Body of pancreas (tissue), 4 donors: ENCODE results near the gene EIF3B. TPM values are rescaled to one million over a fixed set of nuclear protein-coding genes. Genes with fewer than 3 reads are reported as not detected.

ENCODE experiments used
- ATAC-seq: fragments of 150-250 bp; one replicate; pipeline ENCODE4 v1.9.1; 2016
- DNase-seq, 4 donors: peaks; one replicate each; pipeline ENCODE4 v3.0.0-alpha.2; 2019
- H3K27ac ChIP-seq, 4 donors: fragments of 200-600 bp; sonication (generic); 1 replicate in 3 of 4; 2 replicates in 1 of 4; pipeline versions ENCODE4 v1.5.1 to v1.6.1; 2016 to 2019; ENCODE audit warnings: mild to moderate bottlenecking in 1 of 4, mixed read lengths in 1 of 4, moderate library complexity in 1 of 4
- H3K27me3 ChIP-seq, 2 donors: fragments of 200-600 bp; sonication (generic); one replicate each; pipeline ENCODE4 v1.6.0; 2016; ENCODE audit warnings: mild to moderate bottlenecking in 1 of 2
- H3K36me3 ChIP-seq, 2 donors: fragments of 200-600 bp; sonication (generic); replicated peaks in 1 of 2; 2 replicates each; pipeline ENCODE4 v1.5.1; 2016; ENCODE audit warnings: low read depth in 2 of 2; ENCODE audit not compliant: insufficient read depth in 1 of 2
- H3K4me1 ChIP-seq: fragments of 200-600 bp; sonication (generic); one replicate; pipeline ENCODE4 v1.6.0; 2016
- H3K4me3 ChIP-seq, 2 donors: fragments of 200-600 bp; sonication (generic); 1 replicate in 1 of 2; 2 replicates in 1 of 2; pipeline ENCODE4 v1.5.1; 2016 to 2019
- H3K9me3 ChIP-seq, 3 donors: fragments of 200-600 bp; sonication (generic); 1 replicate in 2 of 3; 2 replicates in 1 of 3; pipeline ENCODE4 v1.5.1; 2016
- POLR2A ChIP-seq, 3 donors: fragments of 450-650 bp; IDR thresholded peaks; one replicate each; pipeline ENCODE4 v1.6.1; 2016; ENCODE audit warnings: antibody characterized with exemption in 3 of 3, mild to moderate bottlenecking in 2 of 3
- WGBS, 2 donors: methylation state at CpG; one replicate each; pipeline ENCODE4 v1.1.5; 2017; 5-methylcytosine and 5-hydroxymethylcytosine counted together
- intact Hi-C: fragments of 100-400 bp; cut with DNase I; formaldehyde crosslinking; loops from one replicate; pipeline ENCODE4 v1.15.1; 2023
- total RNA-seq, 2 donors: library from RNA; depleted of rRNA; stranded (reverse); fragments of >200 nt; gene quantifications; one replicate each; pipeline ENCODE4 v1.1.0, GENCODE V29; 2016
- TF ChIP-seq, protein P1 (sequence below), 7 experiments: fragments of 450-650 bp in 4 of 7; fragments of 200-600 bp in 3 of 7; sonication (generic) in 3 of 7; IDR thresholded peaks; one replicate each; pipeline ENCODE4 v1.5.1; 2016 to 2019; ENCODE audit warnings: antibody characterized with exemption in 7 of 7

EIF3B gene
- total RNA-seq, 2 donors from 2014 or later = 87.2 to 232 TPM

DNA sequence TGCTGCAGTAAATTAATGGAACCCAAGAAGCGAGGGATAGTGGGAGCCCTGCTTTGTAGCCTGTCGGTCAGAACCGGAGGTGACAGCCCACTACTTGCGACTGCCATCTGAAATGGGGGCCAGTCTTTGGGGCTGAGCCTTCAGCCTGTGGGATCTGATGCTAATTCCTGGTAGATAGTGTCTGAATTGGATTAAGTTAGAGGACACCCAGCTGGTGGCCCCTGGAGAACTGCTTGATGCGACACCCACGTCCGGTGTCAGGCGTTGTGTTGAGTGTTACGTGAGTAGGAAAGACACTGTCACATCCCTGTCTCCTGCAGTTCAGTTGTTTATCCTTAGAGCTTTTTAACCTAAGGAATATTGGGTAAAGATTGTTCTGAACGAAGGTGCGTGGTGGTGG lies 5.0 kb downstream of the EIF3B start:
- Histone ChIP-seq H3K36me3 (peaks cover 13 to 26% of the 10 kb centered on the region in 2 donors), H3K4me1 (peaks cover 53% of the 10 kb centered on the region), H3K27me3 (no peaks in the 10 kb centered on the region), H3K27ac (no peak overlapping the region), H3K9me3 (no peaks in the 10 kb centered on the region), H3K4me3 (no peak overlapping the region)
- DNase-seq (no peak), ATAC-seq (no peak)
- intact Hi-C loops = no loop called here
- WGBS, 2 donors = 89 to 91% methylated on average over 10 to 11 of the region's 11 CpGs
- no peak for TF ChIP-seq POLR2A (IDR thresholded peaks at IDR 0.05)
- TF ChIP-seq, protein P1, sequence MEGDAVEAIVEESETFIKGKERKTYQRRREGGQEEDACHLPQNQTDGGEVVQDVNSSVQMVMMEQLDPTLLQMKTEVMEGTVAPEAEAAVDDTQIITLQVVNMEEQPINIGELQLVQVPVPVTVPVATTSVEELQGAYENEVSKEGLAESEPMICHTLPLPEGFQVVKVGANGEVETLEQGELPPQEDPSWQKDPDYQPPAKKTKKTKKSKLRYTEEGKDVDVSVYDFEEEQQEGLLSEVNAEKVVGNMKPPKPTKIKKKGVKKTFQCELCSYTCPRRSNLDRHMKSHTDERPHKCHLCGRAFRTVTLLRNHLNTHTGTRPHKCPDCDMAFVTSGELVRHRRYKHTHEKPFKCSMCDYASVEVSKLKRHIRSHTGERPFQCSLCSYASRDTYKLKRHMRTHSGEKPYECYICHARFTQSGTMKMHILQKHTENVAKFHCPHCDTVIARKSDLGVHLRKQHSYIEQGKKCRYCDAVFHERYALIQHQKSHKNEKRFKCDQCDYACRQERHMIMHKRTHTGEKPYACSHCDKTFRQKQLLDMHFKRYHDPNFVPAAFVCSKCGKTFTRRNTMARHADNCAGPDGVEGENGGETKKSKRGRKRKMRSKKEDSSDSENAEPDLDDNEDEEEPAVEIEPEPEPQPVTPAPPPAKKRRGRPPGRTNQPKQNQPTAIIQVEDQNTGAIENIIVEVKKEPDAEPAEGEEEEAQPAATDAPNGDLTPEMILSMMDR (IDR thresholded peaks at IDR 0.05) = no peak

DNA sequence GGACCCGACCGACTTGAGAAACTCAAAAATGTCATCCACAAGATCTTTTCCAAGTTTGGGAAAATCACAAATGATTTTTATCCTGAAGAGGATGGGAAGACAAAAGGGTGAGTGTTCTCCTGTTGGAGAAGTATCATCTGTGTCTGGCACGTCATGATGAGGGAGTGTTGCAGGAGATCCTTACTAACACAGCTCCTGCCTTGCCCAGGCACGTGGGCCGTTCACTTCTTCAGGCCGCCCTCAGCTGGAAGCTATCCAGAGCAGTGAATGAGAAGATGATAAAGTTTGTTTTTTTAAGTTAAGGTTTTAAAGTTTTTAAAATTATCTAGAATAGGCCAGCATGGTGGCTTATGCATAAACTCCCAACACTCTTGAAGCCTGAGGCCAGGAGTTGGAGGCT lies 6.2 kb downstream of the EIF3B start:
- WGBS, 2 donors = 40 to 41% methylated on average over 6 of the region's 6 CpGs
- intact Hi-C loops = no loop called here
- H3K27ac ChIP-seq = no peak overlapping the region
- H3K36me3 ChIP-seq = peaks cover 13 to 34% of the 10 kb centered on the region in 2 donors
- H3K9me3 ChIP-seq = no peaks in the 10 kb centered on the region
- no peak for DNase-seq
- TF ChIP-seq, protein P1 (IDR thresholded peaks at IDR 0.05) = no peak
- no peak for TF ChIP-seq POLR2A (IDR thresholded peaks at IDR 0.05)
- no peak overlapping the region for H3K4me3 ChIP-seq
- no peak for ATAC-seq
- peaks cover 51% of the 10 kb centered on the region for H3K4me1 ChIP-seq
- H3K27me3 ChIP-seq = no peaks in the 10 kb centered on the region

DNA sequence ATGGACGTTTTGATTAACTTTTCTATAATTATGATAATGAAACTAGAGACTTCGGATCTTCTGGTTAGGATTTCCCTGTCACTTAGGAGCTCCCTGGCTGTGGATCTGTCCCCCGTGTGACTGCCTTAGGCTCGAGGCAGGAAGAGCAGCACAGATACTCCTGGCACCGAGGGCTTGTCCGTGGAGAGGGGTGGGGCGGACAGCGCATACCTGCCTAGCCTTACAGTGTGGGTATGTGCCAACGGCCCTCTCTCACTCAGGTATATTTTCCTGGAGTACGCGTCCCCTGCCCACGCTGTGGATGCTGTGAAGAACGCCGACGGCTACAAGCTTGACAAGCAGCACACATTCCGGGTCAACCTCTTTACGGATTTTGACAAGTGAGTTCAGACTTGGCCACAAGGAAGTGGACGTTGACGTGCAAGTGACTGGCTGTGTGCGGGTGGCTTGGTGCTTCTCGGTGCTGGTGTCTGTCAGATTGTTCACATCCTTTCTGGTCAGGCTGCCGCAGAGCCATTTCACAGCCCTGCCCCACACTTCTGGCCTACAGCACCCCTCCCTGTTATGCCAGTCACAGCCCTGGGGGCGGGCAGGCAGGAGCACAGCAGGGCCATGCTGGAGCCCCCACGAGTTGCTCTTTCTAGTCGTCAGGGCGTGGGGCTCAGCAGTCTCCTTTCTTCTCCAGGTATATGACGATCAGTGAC lies 7.9 kb downstream of the EIF3B start:
- intact Hi-C loops = no loop called here
- no peak for TF ChIP-seq POLR2A (IDR thresholded peaks at IDR 0.05)
- TF ChIP-seq, protein P1 (IDR thresholded peaks at IDR 0.05) = no peak
- peaks cover 19 to 49% of the 10 kb centered on the region in 2 donors for H3K36me3 ChIP-seq
- DNase-seq = no peak
- ATAC-seq = no peak
- 86 to 92% methylated on average over 20 to 22 of the region's 27 CpGs for WGBS, 2 donors
- H3K27ac ChIP-seq = no peak overlapping the region
- peaks cover 33% of the 10 kb centered on the region for H3K4me1 ChIP-seq
- no peak overlapping the region for H3K4me3 ChIP-seq
- no peaks in the 10 kb centered on the region for H3K27me3 ChIP-seq
- H3K9me3 ChIP-seq = no peaks in the 10 kb centered on the region

DNA sequence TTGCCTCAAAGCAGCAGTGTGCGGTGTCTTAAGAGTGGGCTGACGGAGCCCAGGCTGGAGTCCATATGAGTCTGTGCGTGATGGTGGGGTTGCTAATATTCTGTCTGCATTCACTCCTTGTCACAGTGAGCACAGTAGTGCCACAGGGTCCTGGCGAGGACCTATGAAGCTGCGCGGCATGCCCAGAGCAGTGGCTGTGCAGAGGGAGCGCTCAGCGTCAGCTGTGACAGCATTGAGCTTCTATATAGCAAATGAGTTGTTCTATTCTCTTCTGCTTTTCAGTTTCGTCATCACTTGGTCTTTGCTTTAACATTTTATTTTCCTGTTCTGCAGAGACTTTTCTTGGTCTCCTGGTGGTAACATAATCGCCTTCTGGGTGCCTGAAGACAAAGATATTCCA lies 14.5 kb downstream of the EIF3B start:
- no peak for ATAC-seq
- Histone ChIP-seq H3K9me3 (no peaks in the 10 kb centered on the region), H3K4me1 (peaks cover 10% of the 10 kb centered on the region), H3K27ac (no peak overlapping the region), H3K27me3 (no peaks in the 10 kb centered on the region), H3K4me3 (no peak overlapping the region), H3K36me3 (peaks cover 7 to 81% of the 10 kb centered on the region in 2 donors)
- DNase-seq = no peak
- WGBS, 2 donors = 95 to 96% methylated on average over 10 of the region's 10 CpGs
- TF ChIP-seq, protein P1 (IDR thresholded peaks at IDR 0.05) = no peak
- TF ChIP-seq POLR2A (IDR thresholded peaks at IDR 0.05) = no peak
- intact Hi-C loops = no loop called here

DNA sequence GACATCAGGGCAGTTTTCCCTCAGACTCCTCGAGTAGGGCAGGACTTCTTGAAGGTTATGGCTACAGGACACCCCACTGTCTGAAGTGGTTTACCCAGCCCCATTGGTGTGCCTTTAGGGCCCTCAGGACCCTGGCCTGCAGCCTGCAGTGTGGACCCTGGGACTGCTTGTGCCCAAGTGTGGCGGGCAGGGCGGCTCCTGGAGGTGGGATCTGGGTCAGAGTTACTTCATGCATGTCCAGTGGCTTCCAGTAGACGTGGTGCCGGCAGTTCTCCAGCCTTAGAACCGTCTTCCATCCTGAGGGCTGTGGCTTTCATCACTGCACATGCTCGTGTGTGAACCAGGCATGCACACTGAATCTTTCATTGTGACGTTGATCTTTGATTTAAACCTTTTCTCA lies 16.7 kb downstream of the EIF3B start:
- intact Hi-C loops = no loop called here
- Histone ChIP-seq H3K27ac (no peak overlapping the region), H3K27me3 (no peaks in the 10 kb centered on the region), H3K4me3 (no peak overlapping the region), H3K4me1 (peaks cover 29% of the 10 kb centered on the region), H3K9me3 (no peaks in the 10 kb centered on the region), H3K36me3 (peaks cover 7 to 72% of the 10 kb centered on the region in 2 donors)
- DNase-seq (no peak), ATAC-seq (no peak)
- 88 to 93% methylated on average over 8 of the region's 8 CpGs for WGBS, 2 donors
- TF ChIP-seq, protein P1 (IDR thresholded peaks at IDR 0.05) = no peak
- no peak for TF ChIP-seq POLR2A (IDR thresholded peaks at IDR 0.05)
